ENCODE results near the gene AP1B1. TPM values are rescaled to one million over a fixed set of nuclear protein-coding genes. Genes with fewer than 3 reads are reported as not detected.

The AP1B1 gene
- total and polyA plus RNA-seq, 7 donors, result 33.1 to 83.2 (median 43.6) TPM

DNA sequence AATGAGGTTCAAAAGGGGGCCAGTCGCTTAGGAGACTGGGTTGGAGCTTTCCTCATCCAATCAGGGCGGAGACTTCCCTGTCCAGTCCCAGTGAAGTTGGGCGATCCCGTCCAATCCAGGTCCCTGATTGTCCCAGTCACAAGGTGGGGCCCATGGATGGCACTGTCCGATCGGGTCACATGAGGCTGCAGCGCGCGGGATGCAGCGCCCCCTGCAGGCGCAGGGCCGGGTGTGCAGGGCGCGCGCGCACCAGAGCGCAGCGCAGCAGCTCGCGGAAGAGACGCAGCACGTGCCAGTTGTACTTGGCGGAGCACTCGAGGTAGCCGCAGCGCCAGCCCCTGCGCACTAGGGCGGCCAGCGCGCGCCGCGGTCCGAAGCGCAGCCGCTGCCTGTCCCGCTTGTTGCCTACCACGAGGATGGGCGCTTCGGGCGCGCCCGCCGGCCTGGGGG lies 75.2 kb downstream of the AP1B1 start:
- H3K9me3 ChIP-seq, result no peaks in the 10 kb centered on the region
- H3K4me3 ChIP-seq, result peak overlapping the region in 1 of 4 donors; percentile 16
- 18% methylated on average over 44 of the region's 44 CpGs for WGBS, 2 donors
- TF ChIP-seq POLR2A (IDR thresholded peaks at IDR 0.05) (no peak), EP300 (IDR thresholded peaks at IDR 0.05) (no peak), POLR2AphosphoS5 (IDR thresholded peaks at IDR 0.05) (peak in 3 of 4 donors; percentile 23 to 34 (median 26))
- TF ChIP-seq, protein P1, sequence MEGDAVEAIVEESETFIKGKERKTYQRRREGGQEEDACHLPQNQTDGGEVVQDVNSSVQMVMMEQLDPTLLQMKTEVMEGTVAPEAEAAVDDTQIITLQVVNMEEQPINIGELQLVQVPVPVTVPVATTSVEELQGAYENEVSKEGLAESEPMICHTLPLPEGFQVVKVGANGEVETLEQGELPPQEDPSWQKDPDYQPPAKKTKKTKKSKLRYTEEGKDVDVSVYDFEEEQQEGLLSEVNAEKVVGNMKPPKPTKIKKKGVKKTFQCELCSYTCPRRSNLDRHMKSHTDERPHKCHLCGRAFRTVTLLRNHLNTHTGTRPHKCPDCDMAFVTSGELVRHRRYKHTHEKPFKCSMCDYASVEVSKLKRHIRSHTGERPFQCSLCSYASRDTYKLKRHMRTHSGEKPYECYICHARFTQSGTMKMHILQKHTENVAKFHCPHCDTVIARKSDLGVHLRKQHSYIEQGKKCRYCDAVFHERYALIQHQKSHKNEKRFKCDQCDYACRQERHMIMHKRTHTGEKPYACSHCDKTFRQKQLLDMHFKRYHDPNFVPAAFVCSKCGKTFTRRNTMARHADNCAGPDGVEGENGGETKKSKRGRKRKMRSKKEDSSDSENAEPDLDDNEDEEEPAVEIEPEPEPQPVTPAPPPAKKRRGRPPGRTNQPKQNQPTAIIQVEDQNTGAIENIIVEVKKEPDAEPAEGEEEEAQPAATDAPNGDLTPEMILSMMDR (IDR thresholded peaks at IDR 0.05), result peak; percentile 22 to 60 (median 38)
- intact Hi-C loops (cut with DNase I), result no loop called here
- peaks cover 28 to 35% (median 34%) of the 10 kb centered on the region in 3 donors for H3K27me3 ChIP-seq
- H3K27ac ChIP-seq, result no peak overlapping the region
- H3K4me1 ChIP-seq, result peaks cover 0 to 77% (median 72%) of the 10 kb centered on the region in 4 donors
- DNase-seq, result no peak
- no peaks in the 10 kb centered on the region for H3K36me3 ChIP-seq

DNA sequence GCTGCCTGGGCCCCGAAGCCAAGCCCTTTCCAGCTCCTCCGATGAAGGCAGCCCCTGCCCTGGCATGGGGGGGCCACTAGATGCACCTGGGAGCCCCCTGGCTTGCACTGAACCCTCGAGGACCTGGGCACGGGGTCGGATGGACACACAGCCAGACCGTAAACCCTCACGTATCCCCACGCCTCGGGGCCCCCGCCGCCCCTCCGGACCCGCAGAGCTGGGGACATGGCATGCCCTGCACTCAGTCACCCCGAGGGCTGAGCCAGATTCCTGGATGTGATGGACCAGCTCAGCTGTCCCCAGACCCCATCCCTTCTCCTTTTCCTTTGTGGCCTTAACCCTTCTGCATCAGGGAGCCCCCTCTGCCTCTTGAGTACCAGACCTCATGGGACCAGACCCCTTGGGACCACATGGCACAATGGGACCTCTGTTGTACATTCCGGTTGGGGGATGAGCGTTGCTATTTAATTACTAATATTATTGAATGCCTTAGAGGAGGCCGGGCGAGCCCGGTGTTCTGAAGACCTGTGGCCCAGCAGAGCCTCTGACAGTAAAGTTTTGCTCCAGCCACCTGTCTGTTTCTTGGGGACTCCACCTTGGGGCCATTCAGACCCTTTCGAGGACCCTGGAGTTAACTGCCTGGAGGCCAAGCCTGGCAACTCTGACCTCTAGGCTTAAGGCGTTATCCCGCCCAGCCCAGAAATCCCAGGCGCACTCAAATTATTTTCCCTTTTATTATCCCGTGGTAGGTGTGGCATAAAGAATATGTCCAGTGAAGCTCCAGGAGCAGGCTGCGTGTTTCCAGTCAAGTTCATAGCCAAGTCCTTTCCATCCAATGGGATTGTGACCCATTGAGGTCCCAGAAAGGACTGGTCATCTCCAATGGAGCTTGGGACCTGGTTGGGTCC lies 75.9 kb downstream of the AP1B1 start:
- H3K36me3 ChIP-seq, result no peaks in the 10 kb centered on the region
- 75 to 89% methylated on average over 25 of the region's 25 CpGs for WGBS, 2 donors

DNA sequence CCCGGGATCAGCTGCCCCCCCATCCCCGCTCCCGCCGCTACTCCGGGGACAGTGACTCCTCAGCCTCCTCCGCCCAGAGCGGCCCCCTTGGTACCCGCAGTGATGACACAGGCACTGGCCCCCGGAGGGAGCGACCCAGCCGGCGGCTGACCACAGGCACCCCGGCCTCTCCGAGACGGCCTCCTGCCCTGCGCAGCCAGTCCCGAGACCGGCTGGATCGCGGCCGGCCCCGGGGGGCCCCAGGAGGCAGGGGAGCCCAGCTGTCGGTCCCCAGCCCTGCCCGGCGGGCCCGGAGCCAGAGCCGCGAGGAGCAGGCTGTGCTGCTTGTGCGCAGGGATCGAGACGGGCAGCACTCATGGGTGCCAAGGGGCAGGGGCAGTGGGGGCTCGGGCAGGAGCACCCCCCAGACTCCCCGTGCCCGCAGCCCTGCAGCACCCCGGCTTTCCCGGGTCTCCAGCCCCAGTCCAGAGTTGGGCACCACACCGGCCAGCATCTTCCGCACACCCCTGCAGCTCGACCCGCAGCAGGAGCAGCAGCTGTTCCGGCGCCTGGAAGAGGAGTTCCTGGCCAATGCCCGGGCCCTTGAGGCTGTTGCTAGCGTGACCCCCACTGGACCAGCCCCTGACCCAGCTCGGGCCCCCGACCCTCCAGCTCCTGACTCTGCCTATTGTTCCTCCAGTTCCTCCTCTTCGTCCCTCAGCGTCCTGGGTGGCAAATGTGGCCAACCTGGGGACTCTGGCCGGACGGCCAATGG lies 76.7 kb downstream of the AP1B1 start:
- no peak for DNase-seq

More for the DNA sequence above, 75.9 kb downstream of the AP1B1 start:
- peak; percentile 65 for DNase-seq
- H3K9me3 ChIP-seq, result no peaks in the 10 kb centered on the region
- intact Hi-C loops (cut with DNase I), result no loop called here
- no peak overlapping the region for H3K4me3 ChIP-seq
- H3K4me1 ChIP-seq, result peaks cover 0 to 84% (median 79%) of the 10 kb centered on the region in 4 donors
- TF ChIP-seq, protein P1 (IDR thresholded peaks at IDR 0.05), result no peak
- TF ChIP-seq EP300 (IDR thresholded peaks at IDR 0.05), result no peak
- TF ChIP-seq POLR2AphosphoS5 (IDR thresholded peaks at IDR 0.05), result no peak
- TF ChIP-seq POLR2A (IDR thresholded peaks at IDR 0.05), result no peak
- peaks cover 28 to 35% (median 34%) of the 10 kb centered on the region in 3 donors for H3K27me3 ChIP-seq
- H3K27ac ChIP-seq, result peak overlapping the region in 3 of 4 donors; percentile 86 to 94 (median 90)

DNA sequence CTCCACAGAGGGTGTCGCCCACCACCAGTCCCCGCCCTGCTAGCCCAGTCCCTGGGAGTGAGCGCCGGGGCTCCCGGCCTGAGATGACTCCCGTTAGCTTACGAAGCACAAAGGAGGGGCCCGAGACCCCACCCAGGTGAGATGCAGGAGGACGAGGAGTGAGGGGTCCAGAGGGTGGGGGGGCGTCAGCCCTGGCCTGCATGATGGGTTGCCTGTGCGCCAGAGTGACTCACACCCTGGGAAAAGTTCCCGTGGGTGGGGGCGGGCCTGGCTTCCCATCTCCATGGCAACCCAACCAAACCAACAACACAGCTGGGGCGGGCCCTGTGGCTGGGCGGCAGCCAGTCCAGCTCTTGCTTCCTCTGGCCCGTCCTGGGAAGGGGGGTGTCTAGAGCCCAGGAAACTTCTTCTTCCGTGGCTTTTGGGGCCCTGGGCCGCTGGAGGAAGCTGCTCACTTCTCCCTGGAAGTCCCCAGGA lies 77.5 kb downstream of the AP1B1 start:
- Histone ChIP-seq H3K4me1 (peaks cover 0 to 93% (median 79%) of the 10 kb centered on the region in 4 donors), H3K27me3 (peaks cover 21 to 28% (median 27%) of the 10 kb centered on the region in 3 donors), H3K36me3 (no peaks in the 10 kb centered on the region), H3K4me3 (peak overlapping the region in 3 of 4 donors; percentile 26 to 34 (median 29)), H3K27ac (peak overlapping the region; percentile 86 to 94 (median 88)), H3K9me3 (no peaks in the 10 kb centered on the region)
- peak; percentile 98 for DNase-seq
- TF ChIP-seq POLR2AphosphoS5 (IDR thresholded peaks at IDR 0.05) (peak; percentile 25 to 84 (median 46)), POLR2A (IDR thresholded peaks at IDR 0.05) (no peak), EP300 (IDR thresholded peaks at IDR 0.05) (peak in 1 of 4 donors; percentile 37)
- WGBS, 2 donors, result 6 to 16% methylated on average over 18 of the region's 18 CpGs
- intact Hi-C loops (cut with DNase I), result no loop called here

More for the DNA sequence above, 76.7 kb downstream of the AP1B1 start:
- TF ChIP-seq POLR2A (IDR thresholded peaks at IDR 0.05) (no peak), EP300 (IDR thresholded peaks at IDR 0.05) (no peak), POLR2AphosphoS5 (IDR thresholded peaks at IDR 0.05) (no peak)
- TF ChIP-seq, protein P1 (IDR thresholded peaks at IDR 0.05), result no peak
- H3K9me3 ChIP-seq, result no peaks in the 10 kb centered on the region
- H3K27ac ChIP-seq, result peak overlapping the region; percentile 86 to 94 (median 88)
- intact Hi-C loops (cut with DNase I), result no loop called here
- H3K4me1 ChIP-seq, result peaks cover 0 to 87% (median 80%) of the 10 kb centered on the region in 4 donors
- peak overlapping the region in 3 of 4 donors; percentile 26 to 34 (median 29) for H3K4me3 ChIP-seq
- WGBS, 2 donors, result 60 to 77% methylated on average over 50 of the region's 50 CpGs
- no peaks in the 10 kb centered on the region for H3K36me3 ChIP-seq
- H3K27me3 ChIP-seq, result peaks cover 28 to 34% (median 34%) of the 10 kb centered on the region in 3 donors
